Activated CD4-positive, alpha-beta T cell treated with anti-CD3 and anti-CD28 coated beads, Interleukin-2, amount 50 U/mL, for 24 hours (primary cell): ENCODE results near the gene ARHGEF26.

Experiments
- DNase-seq, 2 donors: peaks; one replicate each; pipeline ENCODE4 v3.0.0-alpha.2; 2020; ENCODE audit warnings: low read depth in 1 of 2, low spot score in 1 of 2

Gene ARHGEF26

DNA sequence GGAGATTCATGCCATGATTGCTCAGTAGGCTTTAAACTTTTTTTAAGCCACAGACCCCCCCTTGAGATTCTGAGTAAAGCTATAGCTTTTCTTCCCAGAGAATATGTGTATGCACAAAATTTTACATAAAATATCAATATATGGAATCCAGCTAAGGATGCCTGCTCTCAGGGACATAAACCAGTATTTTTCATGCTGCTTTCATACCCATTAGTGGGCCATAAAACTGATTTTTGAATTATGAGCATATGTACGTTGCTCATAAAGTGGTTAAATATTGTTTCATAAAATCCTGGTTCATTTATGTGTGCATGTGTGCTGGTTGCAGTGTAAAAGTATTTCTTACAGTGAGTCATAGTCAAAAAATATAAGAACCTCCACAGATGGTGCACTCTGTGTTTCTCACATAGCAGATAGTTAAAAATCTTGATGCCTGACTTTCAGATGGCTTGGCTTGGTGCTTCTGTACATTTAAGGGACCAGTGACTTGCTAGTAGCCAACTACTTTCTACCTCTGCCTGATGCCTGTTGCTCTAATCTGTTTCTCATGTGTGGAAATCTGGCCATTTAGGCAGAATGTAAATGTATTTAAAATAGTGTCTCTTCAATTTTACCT, 71.9 kb downstream of the ARHGEF26 start:
- no peak for DNase-seq

DNA sequence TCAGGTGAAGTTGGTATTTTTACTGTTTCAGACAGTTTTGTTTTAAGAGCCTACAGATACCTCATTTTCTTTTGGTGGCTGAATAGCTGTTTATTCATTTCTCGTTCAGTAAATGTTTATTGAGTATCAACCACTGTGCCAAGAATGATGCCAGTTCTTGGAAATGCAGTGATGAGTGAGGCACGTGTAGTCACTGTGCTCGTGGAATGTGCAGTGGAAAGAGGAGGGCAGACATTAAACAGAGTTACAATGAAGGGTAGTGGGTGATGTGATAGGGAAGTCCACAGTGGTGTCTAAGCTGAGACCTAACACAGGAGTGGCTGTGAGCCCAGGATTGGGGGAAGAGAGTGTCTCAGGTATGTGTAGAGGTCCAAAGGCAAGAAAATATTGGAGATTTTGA, 73.7 kb downstream of the ARHGEF26 start:
- no peak for DNase-seq

DNA sequence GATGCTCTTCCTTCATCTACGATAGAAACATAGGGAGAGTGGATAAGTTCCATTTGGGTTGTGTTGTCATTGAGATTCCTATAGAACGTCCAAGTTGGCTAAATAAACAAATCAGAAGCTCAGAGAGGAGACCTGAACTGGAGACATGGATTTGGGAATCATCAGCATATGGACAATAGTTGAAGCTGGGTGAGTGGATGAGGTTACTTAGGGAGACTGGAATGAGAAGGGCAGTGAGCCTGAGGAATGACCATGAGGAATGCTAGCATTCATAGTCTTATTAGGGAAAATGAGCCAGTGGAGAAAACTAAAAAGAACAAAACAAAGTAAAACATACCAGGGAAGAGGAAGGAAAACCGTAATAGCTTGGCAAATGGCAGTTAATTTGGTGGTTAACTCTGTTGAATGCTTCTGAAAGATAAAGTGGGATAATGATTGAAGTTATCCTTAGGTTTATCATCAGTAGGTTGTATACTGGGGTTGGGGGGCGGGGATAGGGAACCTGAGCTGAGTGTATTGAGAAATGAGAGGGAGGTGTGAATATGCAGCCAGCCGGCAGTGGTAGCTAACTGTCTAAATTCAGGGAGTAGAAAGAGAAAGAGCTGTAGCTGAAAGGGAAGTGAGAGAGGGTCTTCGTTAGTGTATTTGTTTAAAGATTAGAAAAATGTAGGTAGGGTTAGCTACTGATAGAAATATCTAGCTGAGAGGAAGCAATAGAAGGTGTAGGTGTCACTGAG, 74.6 kb downstream of the ARHGEF26 start:
- DNase-seq = no peak

GRCh38 chr3:154197751-154198150, 76.6 kb downstream of the ARHGEF26 start:
- no peak for DNase-seq

GRCh38 chr3:154209499-154209898, 88.3 kb downstream of the ARHGEF26 start:
- no peak for DNase-seq

GRCh38 chr3:154210986-154211385, 89.8 kb downstream of the ARHGEF26 start:
- DNase-seq = no peak

GRCh38 chr3:154214306-154214705, 93.1 kb downstream of the ARHGEF26 start:
- no peak for DNase-seq

DNA sequence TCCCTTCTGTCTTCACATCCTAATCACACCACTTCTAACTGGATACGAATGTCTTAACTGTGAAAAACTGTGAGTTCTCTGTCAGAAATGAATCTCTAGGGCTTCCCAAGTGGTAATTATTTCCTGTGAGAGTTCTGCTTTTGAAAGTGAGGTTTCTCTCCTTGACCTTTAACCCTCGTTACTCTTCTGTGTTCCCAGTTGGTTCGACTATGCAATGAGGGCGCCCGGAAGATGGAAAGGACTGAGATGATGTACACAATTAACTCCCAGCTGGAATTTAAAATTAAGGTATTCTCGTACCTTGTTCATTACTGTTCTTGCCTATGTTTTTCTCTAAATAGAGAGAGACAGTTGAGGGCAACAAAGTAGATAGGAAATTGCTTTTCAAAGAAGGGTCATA, 96.5 kb downstream of the ARHGEF26 start:
- no peak for DNase-seq

- no peak for DNase-seq
These were observed 97.5 kb downstream of the ARHGEF26 start for GRCh38 chr3:154218728-154219127.

DNA sequence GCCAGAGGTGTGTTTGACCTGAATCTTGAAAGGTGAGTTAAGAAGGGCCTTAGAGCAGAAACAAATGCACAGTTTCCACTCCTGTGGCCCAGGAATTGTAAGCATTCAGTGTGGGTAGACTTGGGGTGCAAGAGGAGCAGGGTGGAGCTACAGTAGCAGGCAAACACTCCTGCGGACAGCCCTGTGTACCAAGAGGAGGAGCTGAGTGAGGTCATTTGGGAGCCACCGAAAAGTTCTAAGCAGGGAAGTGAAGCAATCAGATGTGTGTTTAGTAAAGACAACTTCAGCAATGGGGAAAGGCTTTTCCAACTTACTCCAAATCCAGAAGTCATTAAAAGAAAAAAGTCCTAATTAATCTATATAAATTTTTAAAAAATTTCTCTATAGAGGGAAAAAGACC, 99.3 kb downstream of the ARHGEF26 start:
- DNase-seq = no peak

DNA sequence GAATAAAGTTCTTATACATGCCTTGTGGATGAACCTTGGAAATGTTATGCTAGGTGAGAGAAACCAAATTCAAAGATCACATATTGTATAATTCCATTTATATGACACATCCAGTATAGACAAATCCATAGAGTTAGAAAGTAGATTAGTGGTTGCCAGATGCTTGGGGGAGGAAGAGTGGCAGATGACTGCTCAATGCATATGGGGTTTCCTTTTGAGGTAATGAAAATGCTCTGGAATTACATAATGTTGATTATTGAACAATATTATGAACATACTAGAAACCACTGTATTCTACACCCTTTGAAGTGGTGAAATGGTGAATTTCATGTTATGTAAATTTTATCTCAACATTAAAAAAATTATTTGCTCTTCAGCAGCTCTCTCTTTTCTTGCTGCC, 102.3 kb downstream of the ARHGEF26 start:
- no peak for DNase-seq

DNA sequence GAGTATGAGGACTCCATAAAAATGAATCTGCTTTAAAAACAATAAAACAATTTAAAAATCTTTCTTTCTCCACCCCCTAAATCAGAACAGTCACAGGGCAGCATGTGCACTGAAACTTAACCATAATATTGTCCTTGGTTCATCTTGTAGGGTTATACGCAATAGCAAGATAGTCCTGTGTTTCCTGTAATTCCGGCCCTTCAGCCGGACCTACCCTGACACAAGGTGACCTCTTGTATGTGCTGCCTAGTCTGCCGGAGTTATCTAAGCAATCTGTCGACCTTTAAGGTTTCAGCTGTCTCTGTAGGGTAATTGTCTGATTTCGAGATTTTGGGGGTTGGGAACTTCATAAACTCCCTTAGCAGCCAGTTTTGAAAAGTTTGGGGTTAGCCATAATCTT, 103.2 kb downstream of the ARHGEF26 start:
- DNase-seq = no peak

DNA sequence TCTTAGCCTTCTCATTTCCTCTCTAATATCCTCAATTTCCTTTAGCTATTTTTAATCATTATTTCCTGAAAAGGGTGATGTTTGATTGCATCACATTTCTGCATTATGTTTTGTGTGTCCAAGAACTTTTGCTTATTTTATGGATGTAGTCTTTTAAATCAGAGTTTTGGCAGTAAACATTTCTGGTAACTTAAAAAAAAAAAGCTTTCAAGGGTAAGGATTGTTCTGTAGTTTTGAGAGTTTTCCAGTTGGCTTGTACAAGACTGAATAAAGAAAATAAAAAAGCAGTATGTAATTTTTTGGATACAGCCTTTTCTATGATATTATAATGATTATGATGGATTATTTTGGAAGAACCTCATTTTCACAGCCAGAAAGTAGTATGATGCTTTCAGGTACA, 103.7 kb downstream of the ARHGEF26 start:
- no peak for DNase-seq

- DNase-seq = no peak
These were observed 104.3 kb downstream of the ARHGEF26 start for GRCh38 chr3:154225536-154225935.

DNA sequence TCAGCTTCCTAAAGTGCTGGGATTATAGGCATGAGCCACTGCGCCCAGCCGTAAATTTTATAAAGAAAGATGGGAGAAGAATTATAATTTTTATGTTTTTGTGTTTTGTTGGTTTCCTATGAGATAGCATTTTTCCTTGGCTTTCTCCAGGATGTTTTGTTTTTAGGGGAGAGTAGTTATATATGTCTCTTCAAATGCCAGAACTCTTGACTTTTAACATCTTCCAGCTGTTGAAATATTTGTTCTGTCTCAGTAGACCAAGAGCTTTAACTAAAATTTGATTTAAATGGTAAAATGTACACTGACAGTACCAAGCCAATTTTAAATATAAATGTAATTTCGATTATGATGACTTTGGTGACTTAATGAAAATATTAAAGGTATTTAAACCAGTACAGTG, 106.3 kb downstream of the ARHGEF26 start:
- DNase-seq = no peak

- DNase-seq = no peak
These were observed 107.5 kb downstream of the ARHGEF26 start for GRCh38 chr3:154228561-154229216.

- DNase-seq = no peak
These were observed 108.0 kb downstream of the ARHGEF26 start for GRCh38 chr3:154229217-154229590.

DNA sequence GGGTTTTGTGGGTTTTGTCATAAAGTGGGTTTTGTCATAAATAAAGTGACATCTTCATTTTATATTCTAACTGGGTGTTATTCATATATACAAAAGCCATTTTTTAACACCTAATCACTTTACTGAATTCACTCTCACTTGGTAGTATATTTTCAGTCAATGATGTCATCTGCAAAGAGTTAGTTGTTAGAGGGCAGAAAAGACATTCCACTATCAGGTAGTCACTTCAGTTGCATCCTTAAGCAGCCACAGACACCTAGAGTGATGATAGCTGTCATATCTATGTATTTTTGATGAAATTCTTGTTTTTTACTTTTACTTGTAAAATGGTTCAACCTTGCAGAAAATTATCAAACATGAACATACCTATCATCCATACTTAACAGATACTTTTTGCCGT, 114.1 kb downstream of the ARHGEF26 start:
- no peak for DNase-seq

DNA sequence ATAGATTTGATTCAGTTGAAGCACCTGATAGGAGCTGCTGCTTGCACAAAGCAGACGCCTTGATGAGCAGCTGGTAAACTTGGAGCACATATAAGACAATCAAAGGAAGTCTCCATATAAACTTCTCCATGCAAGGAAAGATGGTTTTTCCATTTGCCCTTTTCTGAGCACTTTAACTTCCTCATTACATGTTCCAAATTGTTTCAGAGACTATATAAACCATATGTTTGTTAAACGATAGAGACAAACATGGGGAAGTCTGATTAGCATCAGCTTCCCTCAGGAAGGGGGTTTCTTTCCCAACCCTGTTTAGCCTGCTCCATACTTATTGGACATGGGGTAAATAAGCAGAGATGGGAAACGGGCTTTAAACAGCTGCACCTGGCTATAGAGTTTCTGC, 115.1 kb downstream of the ARHGEF26 start:
- DNase-seq = no peak

GRCh38 chr3:154240235-154240634, 119.0 kb downstream of the ARHGEF26 start:
- DNase-seq = no peak

DNA sequence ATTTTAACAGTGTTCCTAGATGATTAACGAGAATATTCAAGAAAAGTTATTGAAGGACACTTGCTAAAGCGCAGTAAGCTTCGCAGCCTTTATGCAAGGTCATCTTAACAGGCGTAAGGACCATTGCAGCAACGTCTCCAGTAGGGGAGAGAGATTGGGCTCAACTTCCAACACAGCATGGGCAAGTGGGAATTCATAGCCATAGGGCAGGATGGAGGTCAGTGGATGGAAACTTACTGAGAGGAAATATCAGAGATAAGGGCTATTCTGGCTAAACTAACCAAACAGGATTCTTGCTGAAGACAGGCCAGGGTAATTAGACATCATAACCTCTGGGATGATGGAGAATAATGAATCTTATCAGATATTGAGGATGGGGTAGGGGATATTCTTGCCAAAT, 120.3 kb downstream of the ARHGEF26 start:
- DNase-seq = no peak

DNA sequence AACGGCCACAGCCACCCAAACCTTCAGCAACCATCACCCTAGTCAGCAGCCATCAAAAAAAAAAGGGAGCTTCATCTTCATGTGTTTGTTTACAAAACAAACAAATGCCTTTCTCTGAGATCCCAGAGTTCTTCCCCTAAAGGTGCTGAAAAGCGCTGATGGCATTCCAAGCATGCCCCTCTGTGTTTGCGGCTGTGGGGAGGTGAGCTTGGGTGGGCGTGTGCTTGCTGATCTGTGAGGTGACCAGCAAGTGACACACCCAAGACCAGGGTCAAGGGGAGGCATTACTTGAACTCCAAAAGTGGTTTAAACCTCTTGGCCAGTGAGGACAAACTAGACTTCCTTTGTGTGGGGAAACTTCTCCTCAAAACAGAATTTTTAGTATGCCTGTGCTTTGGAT, 121.6 kb downstream of the ARHGEF26 start:
- DNase-seq = no peak

- DNase-seq = no peak
These were observed 122.2 kb downstream of the ARHGEF26 start for GRCh38 chr3:154243353-154243752.
